ENCODE data around the gene ZNF407.

The ZNF407 gene

GRCh38 chr18:75000920-75001319, 403.2 kb downstream of the ZNF407 start:
- intact Hi-C loops (cut with DNase I): no loop called here
- DNase-seq: no peak

GRCh38 chr18:75003039-75003438, 405.4 kb downstream of the ZNF407 start:
- DNase-seq: no peak
- intact Hi-C loops (cut with DNase I): no loop called here

DNA sequence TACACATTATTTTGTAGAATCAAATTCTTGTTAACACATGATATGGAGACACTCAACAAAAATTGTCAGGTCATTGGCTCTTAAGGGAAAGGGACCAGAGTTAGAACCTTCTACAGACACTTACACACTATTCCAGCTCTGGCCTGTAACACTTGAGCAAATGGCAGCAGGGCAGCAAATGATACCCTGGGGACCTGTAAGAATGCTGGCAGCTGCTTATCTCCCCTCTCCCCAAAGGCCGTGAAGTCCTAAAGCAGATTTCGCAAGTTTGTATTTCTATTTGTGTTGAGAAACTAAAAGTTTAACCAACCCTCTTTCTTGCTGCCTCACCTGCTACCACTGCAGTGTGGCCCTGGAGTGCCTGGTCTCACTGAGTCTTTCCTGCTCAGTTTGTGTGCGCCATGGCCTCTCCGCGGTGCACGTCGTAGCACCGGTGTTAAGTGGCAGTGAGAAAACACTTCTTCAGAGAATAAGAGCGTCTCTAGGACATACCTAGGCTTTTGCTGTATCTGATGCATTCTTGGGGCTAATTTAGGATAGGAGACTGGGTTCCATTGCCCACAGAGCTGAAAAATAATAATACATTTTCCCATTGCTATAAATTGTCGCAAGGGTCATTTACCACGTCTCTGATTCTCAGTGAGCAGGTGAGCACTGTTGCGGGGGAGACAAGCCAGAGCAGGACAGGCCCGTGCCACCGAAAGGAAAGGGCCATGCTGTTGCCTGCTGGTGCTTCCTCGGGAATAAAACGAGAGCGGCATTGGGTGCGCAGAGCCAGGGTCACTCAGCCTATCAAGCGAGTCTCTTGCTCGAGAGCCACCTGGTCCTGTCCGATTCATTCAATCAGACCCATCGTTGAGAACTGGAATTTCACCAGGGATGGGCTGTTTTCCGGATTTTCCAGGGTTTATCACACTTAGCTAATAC, 406.4 kb downstream of the ZNF407 start:
- intact Hi-C loops (cut with DNase I): no loop called here
- no peak for DNase-seq

- intact Hi-C loops (cut with DNase I): no loop called here
- DNase-seq: no peak
These were observed 408.0 kb downstream of the ZNF407 start for GRCh38 chr18:75005626-75006025.

GRCh38 chr18:75008186-75008585, 410.5 kb downstream of the ZNF407 start:
- DNase-seq: no peak
- intact Hi-C loops (cut with DNase I): no loop called here

DNA sequence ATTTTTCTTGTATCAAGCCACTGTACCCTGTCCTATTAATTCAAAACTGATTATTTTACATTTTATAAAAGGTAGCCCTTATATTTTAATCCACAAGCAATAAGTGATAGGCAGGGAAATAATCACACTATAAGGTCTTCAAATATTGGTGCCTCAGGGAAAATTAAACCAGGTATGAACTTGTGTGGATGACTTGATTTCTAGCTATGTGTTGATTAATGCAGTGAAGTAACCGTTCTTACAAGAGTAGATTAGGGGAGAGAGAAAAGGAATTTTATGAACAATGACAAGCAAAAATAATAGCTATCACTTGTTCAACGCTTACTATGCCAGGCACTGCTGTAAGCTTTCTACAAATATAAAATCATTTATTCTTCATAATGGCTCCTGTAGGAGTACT, 411.6 kb downstream of the ZNF407 start:
- intact Hi-C loops (cut with DNase I): no loop called here
- DNase-seq: no peak

- intact Hi-C loops (cut with DNase I): no loop called here
- DNase-seq: no peak
These were observed 412.2 kb downstream of the ZNF407 start for GRCh38 chr18:75009878-75010277.

DNA sequence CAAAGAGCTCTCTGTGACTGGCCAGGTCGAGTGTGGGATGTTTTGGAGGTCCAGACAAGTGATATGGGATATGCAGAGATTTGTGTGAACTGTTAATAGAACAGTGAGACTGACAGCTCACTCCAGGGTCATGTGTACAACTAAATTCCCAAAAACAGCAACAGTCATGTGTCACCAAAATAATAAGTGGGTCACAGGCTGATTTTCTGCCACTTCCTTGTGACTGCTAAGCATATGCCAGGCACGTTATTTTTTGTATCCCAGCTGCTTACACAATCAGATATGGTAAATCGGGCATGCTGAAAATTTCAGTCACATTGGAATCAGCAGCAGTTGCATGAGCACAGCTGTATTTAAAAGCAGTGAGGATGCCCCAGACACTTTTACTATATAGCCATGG, 412.6 kb downstream of the ZNF407 start:
- intact Hi-C loops (cut with DNase I): no loop called here
- DNase-seq: no peak

DNA sequence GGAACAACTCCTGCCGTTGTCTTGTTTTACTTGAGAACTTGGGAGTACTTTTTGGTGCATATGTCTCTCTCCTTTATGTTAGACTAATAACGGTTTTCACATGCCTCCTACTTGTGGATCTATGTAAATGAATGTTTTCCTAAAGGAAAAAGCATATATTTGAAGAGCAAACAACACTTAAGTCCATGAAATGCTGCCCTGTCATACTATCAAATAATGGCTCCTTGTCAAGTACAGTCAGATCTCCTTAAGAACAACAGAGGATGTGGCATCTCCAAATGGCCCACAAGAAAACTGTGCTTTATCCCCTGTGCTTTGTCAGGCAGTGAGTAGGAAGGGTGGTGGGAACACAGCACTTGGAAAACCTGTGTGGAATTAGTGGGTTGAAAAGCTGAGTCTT, 413.0 kb downstream of the ZNF407 start:
- intact Hi-C loops (cut with DNase I): no loop called here
- no peak for DNase-seq

DNA sequence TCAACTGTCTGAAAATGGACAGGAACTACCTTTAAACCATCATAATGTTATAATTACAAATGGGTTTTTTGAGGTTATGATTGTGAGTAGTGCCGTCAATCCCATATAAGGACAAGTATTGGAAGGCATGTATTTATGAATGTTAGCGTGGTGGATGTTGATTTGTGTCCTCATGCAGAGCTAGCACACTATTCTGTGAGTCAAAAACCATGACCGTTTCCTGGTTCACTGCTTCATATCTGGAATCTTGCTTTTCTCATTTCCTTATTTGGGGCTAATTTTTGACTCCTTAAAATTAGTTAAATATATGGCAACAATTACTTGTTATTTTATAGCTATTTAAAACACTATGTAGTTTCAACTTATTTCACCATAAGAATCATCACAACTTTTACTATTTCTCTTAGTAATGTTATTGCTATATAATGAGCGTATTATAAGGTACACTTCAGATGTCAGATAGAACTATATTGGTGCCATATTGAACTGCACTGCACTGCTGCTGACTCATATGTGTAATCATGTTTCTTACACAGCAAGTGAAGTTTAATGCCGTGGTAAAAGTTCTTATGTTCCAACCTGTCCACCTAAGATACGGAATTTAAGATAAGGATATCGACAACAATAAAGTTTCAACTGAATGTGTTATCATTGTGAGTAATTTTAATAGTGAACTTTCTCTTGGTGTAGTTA, 418.5 kb downstream of the ZNF407 start:
- DNase-seq: no peak
- intact Hi-C loops (cut with DNase I): no loop called here

- DNase-seq: no peak
- intact Hi-C loops (cut with DNase I): no loop called here
These were observed 425.8 kb downstream of the ZNF407 start for GRCh38 chr18:75023473-75023872.

- DNase-seq: no peak
- intact Hi-C loops (cut with DNase I): no loop called here
These were observed 427.2 kb downstream of the ZNF407 start for GRCh38 chr18:75024871-75025270.

DNA sequence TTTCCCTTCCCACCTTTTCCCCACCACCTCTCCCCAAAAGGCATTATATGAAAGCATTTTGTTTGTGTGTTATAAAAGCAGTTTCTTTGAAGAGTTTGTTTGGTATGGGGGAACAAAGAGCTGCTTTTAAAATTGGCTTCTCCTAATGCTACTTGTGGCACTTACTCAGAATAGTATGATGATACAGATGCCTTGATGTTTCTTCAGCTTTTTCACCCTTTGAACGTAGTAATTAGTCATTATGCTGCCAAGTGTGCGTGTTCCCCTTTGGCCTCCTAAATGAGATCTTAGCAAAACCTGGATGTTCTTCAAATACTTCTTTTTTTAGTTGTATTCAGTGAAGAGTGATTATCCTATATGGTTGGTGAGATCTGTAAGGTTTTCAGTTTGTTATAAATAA, 427.9 kb downstream of the ZNF407 start:
- intact Hi-C loops (cut with DNase I): no loop called here
- no peak for DNase-seq

GRCh38 chr18:75029481-75029880, 431.8 kb downstream of the ZNF407 start:
- DNase-seq: no peak
- intact Hi-C loops (cut with DNase I): no loop called here

- intact Hi-C loops (cut with DNase I): no loop called here
- no peak for DNase-seq
These were observed 434.1 kb downstream of the ZNF407 start for GRCh38 chr18:75031717-75032317.

DNA sequence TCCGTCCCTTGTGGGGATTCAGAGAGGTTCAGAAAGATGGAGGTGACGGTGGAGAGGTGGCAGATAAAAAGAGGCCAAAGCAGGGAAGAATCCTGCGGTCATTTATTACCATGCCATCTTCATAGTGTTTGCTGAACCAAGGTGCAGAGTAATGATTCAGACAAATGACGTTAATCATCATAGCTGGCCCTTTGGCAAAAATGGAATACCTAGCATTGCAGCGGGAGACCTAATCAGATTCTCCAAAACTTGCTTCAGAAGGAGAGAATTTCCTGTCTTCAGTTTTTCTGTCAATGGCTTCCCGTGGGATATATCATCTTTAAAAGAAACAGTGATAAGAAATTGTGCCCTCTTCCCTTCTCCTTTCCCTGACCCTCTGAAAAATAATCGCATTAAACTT, 435.8 kb downstream of the ZNF407 start:
- DNase-seq: no peak
- intact Hi-C loops (cut with DNase I): no loop called here

- no peak for DNase-seq
- intact Hi-C loops (cut with DNase I): no loop called here
These were observed 437.3 kb downstream of the ZNF407 start for GRCh38 chr18:75034937-75035336.

DNA sequence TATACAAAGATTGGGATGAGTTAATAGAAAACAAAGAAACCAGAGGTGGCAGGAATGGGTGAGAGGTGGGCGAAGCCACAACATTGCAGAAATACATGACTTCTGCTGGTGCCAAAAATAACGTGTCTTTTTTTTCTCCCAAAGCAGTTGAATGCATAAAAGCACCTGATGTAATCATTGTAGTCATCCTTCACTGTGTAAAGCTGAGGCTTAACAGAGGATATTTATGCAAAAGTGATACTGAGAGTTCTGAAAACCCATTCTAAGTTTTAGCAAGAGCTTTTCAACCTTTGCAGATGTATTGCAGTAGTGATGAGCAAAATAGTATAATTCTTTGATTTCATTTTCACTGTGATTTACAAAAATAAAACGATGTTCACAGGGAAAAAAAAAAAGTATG, 438.3 kb downstream of the ZNF407 start:
- DNase-seq: no peak
- intact Hi-C loops (cut with DNase I): no loop called here

DNA sequence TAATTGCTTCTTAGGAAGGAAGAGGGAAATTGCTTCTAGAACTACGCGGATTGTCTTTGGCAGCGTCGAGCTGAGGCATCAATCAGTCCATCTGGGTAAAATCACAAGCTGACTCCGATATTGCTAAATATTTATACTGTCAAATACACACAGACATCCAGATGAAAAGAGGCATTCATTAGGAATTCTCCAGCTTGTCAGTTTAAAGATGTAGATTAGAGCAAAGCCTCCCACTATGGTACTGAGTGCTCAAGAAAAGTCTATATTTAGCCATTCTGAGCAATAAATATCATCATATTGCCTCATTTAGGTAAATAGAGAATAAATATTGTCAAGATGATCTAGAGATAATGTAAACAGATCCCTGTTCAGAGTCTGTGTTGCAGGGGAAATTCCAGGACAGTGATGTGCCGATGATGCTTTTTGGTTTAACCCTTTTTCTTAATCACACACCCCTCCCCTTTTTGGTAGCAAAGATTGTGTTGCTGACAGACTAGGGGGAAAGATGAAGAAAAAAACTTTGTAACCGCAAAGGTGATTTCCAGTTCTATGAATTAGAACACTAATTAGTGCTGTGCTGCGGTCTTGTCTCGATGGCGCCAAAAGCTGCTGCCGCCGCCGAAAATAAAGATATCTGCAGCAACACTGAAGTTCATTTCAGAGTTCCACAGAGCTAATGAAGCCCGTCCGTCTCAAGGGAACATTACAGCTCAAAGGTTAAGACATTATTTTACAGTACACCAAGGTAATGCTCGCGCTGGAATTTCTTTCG, 439.4 kb downstream of the ZNF407 start:
- intact Hi-C loops (cut with DNase I): no loop called here
- DNase-seq: peak in 4 of 42 donors; percentile 14 to 41 (median 19)

DNA sequence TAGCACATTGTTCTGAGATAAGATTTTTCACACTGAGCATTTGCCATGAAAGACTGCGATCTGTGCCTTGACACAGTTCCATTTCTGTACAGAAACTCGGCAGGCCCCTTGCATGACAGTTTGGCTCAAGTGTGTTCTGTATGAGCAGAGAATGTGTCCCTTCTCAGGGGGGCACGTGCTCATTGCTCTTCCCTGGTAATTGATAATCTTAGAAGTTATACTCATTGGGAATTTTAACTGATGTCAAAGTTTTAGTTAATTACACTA, 440.0 kb downstream of the ZNF407 start:
- DNase-seq: no peak
- intact Hi-C loops (cut with DNase I): no loop called here

Measured in head of caudate nucleus (tissue), 42 donors.